ENCODE measurements around the gene SZT2.

The SZT2 gene

DNA sequence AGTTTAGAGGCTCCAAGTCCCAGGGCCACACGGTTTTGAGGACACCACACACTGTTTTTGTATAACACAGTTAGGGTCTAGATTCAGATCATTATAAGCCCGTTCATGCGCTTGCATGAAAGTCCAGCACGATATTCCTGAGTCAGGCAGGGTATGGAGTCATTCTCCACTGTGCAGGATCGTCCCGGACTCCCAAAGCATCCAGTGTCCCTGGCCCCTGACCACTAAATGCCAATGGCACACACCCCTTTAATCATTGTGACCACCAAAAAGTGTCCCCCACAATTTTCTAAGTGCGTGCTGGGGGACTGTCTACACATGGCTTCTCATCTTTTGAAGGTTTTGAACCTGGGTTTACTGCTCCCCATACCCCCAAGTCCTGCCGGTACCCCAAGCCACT is 113.8 kb downstream of the SZT2 start:
- TF ChIP-seq, protein P1, sequence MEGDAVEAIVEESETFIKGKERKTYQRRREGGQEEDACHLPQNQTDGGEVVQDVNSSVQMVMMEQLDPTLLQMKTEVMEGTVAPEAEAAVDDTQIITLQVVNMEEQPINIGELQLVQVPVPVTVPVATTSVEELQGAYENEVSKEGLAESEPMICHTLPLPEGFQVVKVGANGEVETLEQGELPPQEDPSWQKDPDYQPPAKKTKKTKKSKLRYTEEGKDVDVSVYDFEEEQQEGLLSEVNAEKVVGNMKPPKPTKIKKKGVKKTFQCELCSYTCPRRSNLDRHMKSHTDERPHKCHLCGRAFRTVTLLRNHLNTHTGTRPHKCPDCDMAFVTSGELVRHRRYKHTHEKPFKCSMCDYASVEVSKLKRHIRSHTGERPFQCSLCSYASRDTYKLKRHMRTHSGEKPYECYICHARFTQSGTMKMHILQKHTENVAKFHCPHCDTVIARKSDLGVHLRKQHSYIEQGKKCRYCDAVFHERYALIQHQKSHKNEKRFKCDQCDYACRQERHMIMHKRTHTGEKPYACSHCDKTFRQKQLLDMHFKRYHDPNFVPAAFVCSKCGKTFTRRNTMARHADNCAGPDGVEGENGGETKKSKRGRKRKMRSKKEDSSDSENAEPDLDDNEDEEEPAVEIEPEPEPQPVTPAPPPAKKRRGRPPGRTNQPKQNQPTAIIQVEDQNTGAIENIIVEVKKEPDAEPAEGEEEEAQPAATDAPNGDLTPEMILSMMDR (conservative IDR thresholded peaks at IDR 0.05; ENCODE audit: low read depth, low read length) = no peak
- no peak for DNase-seq (ENCODE audit: low read depth)
- no peak overlapping the region for H3K4me3 ChIP-seq (ENCODE audit: low read depth, low read length)
